GM18517 (cell line): ENCODE results near the gene ADAMTSL3.
"Not testable (repeated sequence)": the region's sequence is repeated elsewhere in the genome, so short reads cannot be mapped to it uniquely, and the experiment has no call there.

Experiments
- ATAC-seq: cut with Tn5 transposase; IDR thresholded peaks from one replicate; pipeline ENCODE4 v1.9.1; 2021; ENCODE audit warnings: mild to moderate bottlenecking, moderate library complexity; ENCODE audit not compliant: unreplicated experiment

The ADAMTSL3 gene

GRCh38 chr15:83961311-83961710, 307.4 kb downstream of the ADAMTSL3 start:
- no peak for ATAC-seq

- not testable (repeated sequence) for ATAC-seq
Measured at GRCh38 chr15:83964967-83965366, 311.0 kb downstream of the ADAMTSL3 start.

- ATAC-seq = no peak
Measured at GRCh38 chr15:83970295-83970890, 316.5 kb downstream of the ADAMTSL3 start.

- no peak for ATAC-seq
Measured at GRCh38 chr15:83971992-83972391, 318.1 kb downstream of the ADAMTSL3 start.

GRCh38 chr15:83973816-83974215, 319.9 kb downstream of the ADAMTSL3 start:
- no peak for ATAC-seq

GRCh38 chr15:83977992-83978391, 324.1 kb downstream of the ADAMTSL3 start:
- no peak for ATAC-seq

- ATAC-seq = no peak
Measured at GRCh38 chr15:83978588-83978987, 324.7 kb downstream of the ADAMTSL3 start.

GRCh38 chr15:83980637-83981036, 326.7 kb downstream of the ADAMTSL3 start:
- no peak for ATAC-seq

- ATAC-seq = no peak
Measured at GRCh38 chr15:83982748-83983147, 328.8 kb downstream of the ADAMTSL3 start.

- ATAC-seq = peak; percentile 92
Measured at GRCh38 chr15:83983634-83984458, 329.9 kb downstream of the ADAMTSL3 start.

GRCh38 chr15:83984601-83985000, 330.7 kb downstream of the ADAMTSL3 start:
- no peak for ATAC-seq

- ATAC-seq = no peak
Measured at GRCh38 chr15:83991163-83991562, 337.2 kb downstream of the ADAMTSL3 start.

- ATAC-seq = no peak
Measured at GRCh38 chr15:83992324-83993031, 338.6 kb downstream of the ADAMTSL3 start.

- no peak for ATAC-seq
Measured at GRCh38 chr15:83993591-83993990, 339.7 kb downstream of the ADAMTSL3 start.

GRCh38 chr15:83998486-83998885, 344.6 kb downstream of the ADAMTSL3 start:
- ATAC-seq = no peak

GRCh38 chr15:83999396-84000135, 345.6 kb downstream of the ADAMTSL3 start:
- ATAC-seq = no peak

- no peak for ATAC-seq
Measured at GRCh38 chr15:84001037-84001436, 347.1 kb downstream of the ADAMTSL3 start.

- no peak for ATAC-seq
Measured at GRCh38 chr15:84001655-84002054, 347.7 kb downstream of the ADAMTSL3 start.

- ATAC-seq = no peak
Measured at GRCh38 chr15:84003791-84004503, 350.0 kb downstream of the ADAMTSL3 start.

GRCh38 chr15:84006421-84006820, 352.5 kb downstream of the ADAMTSL3 start:
- ATAC-seq = no peak
